Mesodermal cell (in vitro differentiated cells): ENCODE data around the gene SUGP1.

ENCODE experiments used
- H3K27ac ChIP-seq: 2 replicates; pipeline ENCODE4 v1.7.0; 2013; ENCODE audit warnings: mild to moderate bottlenecking, low read depth, low read length, moderate library complexity; ENCODE audit not compliant: severe bottlenecking
- H3K36me3 ChIP-seq: 2 replicates; pipeline ENCODE4 v1.7.1; 2013; ENCODE audit warnings: mild to moderate bottlenecking, low read length, moderate library complexity; ENCODE audit not compliant: control insufficient read depth, insufficient read depth
- H3K4me1 ChIP-seq: one replicate; pipeline ENCODE4 v1.7.1; 2013; ENCODE audit warnings: mild to moderate bottlenecking, low read length; ENCODE audit not compliant: insufficient read depth, control insufficient read depth, poor library complexity, severe bottlenecking
- H3K4me3 ChIP-seq: 2 replicates; pipeline ENCODE4 v1.7.0; 2013; ENCODE audit warnings: low read length, control low read depth, mild to moderate bottlenecking; ENCODE audit not compliant: insufficient read depth, poor library complexity, severe bottlenecking; ENCODE audit errors: extremely low read depth
- H3K9me3 ChIP-seq: 2 replicates; pipeline ENCODE4 v1.7.1; 2013; ENCODE audit warnings: mild to moderate bottlenecking, low read length, moderate library complexity; ENCODE audit not compliant: control insufficient read depth
- WGBS, 2 experiments: methylation state at CpG; one replicate each; pipeline ENCODE4 v1.1.5; 2013; ENCODE audit warnings: missing lambda C conversion rate in 2 of 2; ENCODE audit not compliant: insufficient coverage in 2 of 2; 5-methylcytosine and 5-hydroxymethylcytosine counted together

Gene SUGP1

GRCh38 chr19:19250196-19250801 is 70.0 kb downstream of the SUGP1 start:
- H3K27ac ChIP-seq, result no peak overlapping the region
- H3K4me1 ChIP-seq, result no peaks in the 10 kb centered on the region
- H3K9me3 ChIP-seq, result no peaks in the 10 kb centered on the region
- 75 to 94% methylated on average over 2 to 3 of the region's 5 CpGs for WGBS, 2 experiments
- H3K36me3 ChIP-seq, result no peaks in the 10 kb centered on the region
- no peak overlapping the region for H3K4me3 ChIP-seq

GRCh38 chr19:19240476-19240875 is 79.8 kb downstream of the SUGP1 start:
- H3K4me3 ChIP-seq, result no peak overlapping the region
- H3K9me3 ChIP-seq, result no peaks in the 10 kb centered on the region
- no peaks in the 10 kb centered on the region for H3K4me1 ChIP-seq
- H3K27ac ChIP-seq, result no peak overlapping the region
- 79 to 83% methylated on average over 9 of the region's 9 CpGs for WGBS, 2 experiments
- no peaks in the 10 kb centered on the region for H3K36me3 ChIP-seq

GRCh38 chr19:19239675-19240074 is 80.6 kb downstream of the SUGP1 start:
- no peak overlapping the region for H3K27ac ChIP-seq
- no peaks in the 10 kb centered on the region for H3K36me3 ChIP-seq
- H3K9me3 ChIP-seq, result peaks cover 3% of the 10 kb centered on the region
- H3K4me1 ChIP-seq, result no peaks in the 10 kb centered on the region
- no peak overlapping the region for H3K4me3 ChIP-seq

- H3K36me3 ChIP-seq, result no peaks in the 10 kb centered on the region
- WGBS, 2 experiments, result 80 to 86% methylated on average over 15 to 18 of the region's 18 CpGs
Observed at GRCh38 chr19:19238126-19238894, 82.0 kb downstream of the SUGP1 start.

GRCh38 chr19:19236173-19236572 is 84.1 kb downstream of the SUGP1 start:
- no peaks in the 10 kb centered on the region for H3K36me3 ChIP-seq
- no peak overlapping the region for H3K4me3 ChIP-seq
- H3K27ac ChIP-seq, result no peak overlapping the region
- no peaks in the 10 kb centered on the region for H3K4me1 ChIP-seq
- peaks cover 14% of the 10 kb centered on the region for H3K9me3 ChIP-seq

More at GRCh38 chr19:19238126-19238894, 82.0 kb downstream of the SUGP1 start:
- Histone ChIP-seq H3K27ac (no peak overlapping the region), H3K9me3 (peaks cover 14% of the 10 kb centered on the region), H3K4me1 (no peaks in the 10 kb centered on the region), H3K4me3 (no peak overlapping the region)

GRCh38 chr19:19234220-19234816 is 86.0 kb downstream of the SUGP1 start:
- 80 to 100% methylated on average over 1 to 2 of the region's 2 CpGs for WGBS, 2 experiments
- Histone ChIP-seq H3K36me3 (no peaks in the 10 kb centered on the region), H3K4me1 (no peaks in the 10 kb centered on the region), H3K9me3 (peaks cover 14% of the 10 kb centered on the region), H3K4me3 (no peak overlapping the region), H3K27ac (no peak overlapping the region)

- WGBS, 2 experiments, result 61 to 70% methylated on average over 17 to 18 of the region's 19 CpGs
- Histone ChIP-seq H3K27ac (no peak overlapping the region), H3K4me1 (no peaks in the 10 kb centered on the region), H3K9me3 (peaks cover 14% of the 10 kb centered on the region), H3K36me3 (no peaks in the 10 kb centered on the region), H3K4me3 (no peak overlapping the region)
Observed at GRCh38 chr19:19232261-19232721, 88.0 kb downstream of the SUGP1 start.

- Histone ChIP-seq H3K4me3 (no peak overlapping the region), H3K36me3 (no peaks in the 10 kb centered on the region), H3K4me1 (no peaks in the 10 kb centered on the region), H3K27ac (no peak overlapping the region), H3K9me3 (peaks cover 14% of the 10 kb centered on the region)
- 90 to 91% methylated on average over 7 to 9 of the region's 9 CpGs for WGBS, 2 experiments
Observed at GRCh38 chr19:19230999-19231398, 89.3 kb downstream of the SUGP1 start.

GRCh38 chr19:19229701-19230100 is 90.6 kb downstream of the SUGP1 start:
- no peaks in the 10 kb centered on the region for H3K36me3 ChIP-seq
- H3K27ac ChIP-seq, result no peak overlapping the region
- no peaks in the 10 kb centered on the region for H3K4me1 ChIP-seq
- WGBS, 2 experiments, result 100% methylated on average over 2 of the region's 3 CpGs; no CpG with 5 or more reads in 1 of the 2 experiments
- H3K4me3 ChIP-seq, result no peak overlapping the region
- H3K9me3 ChIP-seq, result peaks cover 11% of the 10 kb centered on the region

- no peak overlapping the region for H3K27ac ChIP-seq
- H3K4me3 ChIP-seq, result no peak overlapping the region
- no peaks in the 10 kb centered on the region for H3K4me1 ChIP-seq
- WGBS, 2 experiments, result 68 to 85% methylated on average over 3 to 4 of the region's 4 CpGs
- H3K9me3 ChIP-seq, result no peaks in the 10 kb centered on the region
- no peaks in the 10 kb centered on the region for H3K36me3 ChIP-seq
Observed at GRCh38 chr19:19227217-19227616, 93.1 kb downstream of the SUGP1 start.

- H3K4me3 ChIP-seq, result no peak overlapping the region
- H3K36me3 ChIP-seq, result no peaks in the 10 kb centered on the region
- 77 to 89% methylated on average over 9 of the region's 10 CpGs for WGBS, 2 experiments
- H3K9me3 ChIP-seq, result no peaks in the 10 kb centered on the region
- H3K27ac ChIP-seq, result no peak overlapping the region
- H3K4me1 ChIP-seq, result no peaks in the 10 kb centered on the region
Observed at GRCh38 chr19:19226663-19227062, 93.6 kb downstream of the SUGP1 start.
